SKM-1 treated with dmso at 0.1 percent for 144 hours (cell line): ENCODE results near the gene RTEL1.
"Not testable (repeated sequence)": the region's sequence is repeated elsewhere in the genome, so short reads cannot be mapped to it uniquely, and the experiment has no call there.

Experiments used
- DNase-seq: peaks from one replicate; lab custom pipeline; 2025; ENCODE audit not compliant: unreplicated experiment; lab: John Stamatoyannopoulos, UW

Gene RTEL1

GRCh38 chr20:63711085-63711645 is 53.1 kb downstream of the RTEL1 start:
- DNase-seq: no peak

GRCh38 chr20:63712191-63712590 is 54.1 kb downstream of the RTEL1 start:
- no peak for DNase-seq

- no peak for DNase-seq
Observed at GRCh38 chr20:63714858-63715257, 56.7 kb downstream of the RTEL1 start.

GRCh38 chr20:63718996-63719395 is 60.9 kb downstream of the RTEL1 start:
- no peak for DNase-seq

GRCh38 chr20:63722967-63723622 is 65.0 kb downstream of the RTEL1 start:
- not testable (repeated sequence) for DNase-seq

GRCh38 chr20:63730189-63730733 is 72.1 kb downstream of the RTEL1 start:
- DNase-seq: not testable (repeated sequence)

- DNase-seq: no peak
Observed at GRCh38 chr20:63731410-63731809, 73.3 kb downstream of the RTEL1 start.

- DNase-seq: no peak
Observed at GRCh38 chr20:63732118-63733095, 74.3 kb downstream of the RTEL1 start.

GRCh38 chr20:63733117-63733516 is 75.0 kb downstream of the RTEL1 start:
- DNase-seq: no peak

- no peak for DNase-seq
Observed at GRCh38 chr20:63733579-63734081, 75.5 kb downstream of the RTEL1 start.

- no peak for DNase-seq
Observed at GRCh38 chr20:63734111-63734945, 76.2 kb downstream of the RTEL1 start.

GRCh38 chr20:63734946-63735858 is 77.1 kb downstream of the RTEL1 start:
- no peak for DNase-seq

- no peak for DNase-seq
Observed at GRCh38 chr20:63735859-63736718, 78.0 kb downstream of the RTEL1 start, which contains the start of gene LIME1. LIME1 (plus strand) TSS chr20:63736664; CDS start chr20:63737550, 886 bp downstream.

- no peak for DNase-seq
Observed at GRCh38 chr20:63736893-63737694, 79.0 kb downstream of the RTEL1 start.

- DNase-seq: no peak
Observed at GRCh38 chr20:63737695-63737944, 79.5 kb downstream of the RTEL1 start.

- no peak for DNase-seq
Observed at GRCh38 chr20:63737945-63738686, 80.0 kb downstream of the RTEL1 start.

GRCh38 chr20:63738687-63739129 is 80.6 kb downstream of the RTEL1 start:
- no peak for DNase-seq
